HTR-8/SVneo (cell line): ENCODE results near the gene PMCH.
"Not testable (repeated sequence)": the region's sequence is repeated elsewhere in the genome, so short reads cannot be mapped to it uniquely, and the experiment has no call there.

Experiments used
- DNase-seq: peaks from one replicate; pipeline ENCODE4 v3.0.0; 2011; ENCODE audit warnings: low spot score, mixed read lengths; ENCODE audit not compliant: insufficient read length
- FAIRE-seq: peaks from 2 replicates; lab custom pipeline; 2011; peaks lifted over from hg19 to GRCh38; lab: Jason Lieb, UNC

The PMCH gene

GRCh38 chr12:102197789-102198188, at the start of gene PMCH:
Gene PMCH (minus strand): TSS chr12:102197833. CDS start chr12:102197770, 63 bp downstream.
- FAIRE-seq (no peak), DNase-seq (no peak)

GRCh38 chr12:102240859-102241258, 43.2 kb upstream of the PMCH start:
- not testable (repeated sequence) for FAIRE-seq, DNase-seq

- no peak for DNase-seq
- no peak for FAIRE-seq
Observed at GRCh38 chr12:102234599-102234998, 37.0 kb upstream of the PMCH start.

- no peak for FAIRE-seq
- DNase-seq, result no peak
Observed at GRCh38 chr12:102232446-102232845, 34.8 kb upstream of the PMCH start.

GRCh38 chr12:102232036-102232435, 34.4 kb upstream of the PMCH start:
- DNase-seq (no peak), FAIRE-seq (no peak)

GRCh38 chr12:102227954-102228353, 30.3 kb upstream of the PMCH start:
- DNase-seq (no peak), FAIRE-seq (no peak)

- no peak for FAIRE-seq
- DNase-seq, result no peak
Observed at GRCh38 chr12:102220736-102221135, 23.1 kb upstream of the PMCH start.

GRCh38 chr12:102215992-102216691, 18.5 kb upstream of the PMCH start:
- no peak for FAIRE-seq

GRCh38 chr12:102204025-102204424, 6.4 kb upstream of the PMCH start:
- FAIRE-seq (no peak), DNase-seq (no peak)

More at GRCh38 chr12:102215992-102216691, 18.5 kb upstream of the PMCH start:
- peak; percentile 5 for DNase-seq

GRCh38 chr12:102202556-102202955, 4.9 kb upstream of the PMCH start:
- DNase-seq (no peak), FAIRE-seq (no peak)

GRCh38 chr12:102201436-102202061, 3.9 kb upstream of the PMCH start:
- FAIRE-seq (no peak), DNase-seq (no peak)

- DNase-seq, result no peak
- no peak for FAIRE-seq
Observed at GRCh38 chr12:102195826-102196225, 1.8 kb downstream of the PMCH start.

GRCh38 chr12:102182635-102183034, 15.0 kb downstream of the PMCH start:
- no peak for FAIRE-seq
- no peak for DNase-seq

GRCh38 chr12:102174761-102175160, 22.9 kb downstream of the PMCH start:
- no peak for DNase-seq

GRCh38 chr12:102174117-102174516, 23.5 kb downstream of the PMCH start:
- no peak for FAIRE-seq
- no peak for DNase-seq

More at GRCh38 chr12:102174761-102175160, 22.9 kb downstream of the PMCH start:
- FAIRE-seq, result no peak

- DNase-seq (no peak), FAIRE-seq (no peak)
Observed at GRCh38 chr12:102172436-102172835, 25.2 kb downstream of the PMCH start.

GRCh38 chr12:102171951-102172350, 25.7 kb downstream of the PMCH start:
- DNase-seq (no peak), FAIRE-seq (no peak)

GRCh38 chr12:102169922-102170621, 27.6 kb downstream of the PMCH start:
- DNase-seq, result peak; percentile 3
- FAIRE-seq, result peak; percentile 52

GRCh38 chr12:102167821-102168604, 29.6 kb downstream of the PMCH start:
- no peak for DNase-seq
- no peak for FAIRE-seq

GRCh38 chr12:102163383-102163782, 34.2 kb downstream of the PMCH start:
- DNase-seq (no peak), FAIRE-seq (no peak)
